AG09319 (cell line): ENCODE data around the gene ELOVL3.

ENCODE experiments used
- DNase-seq: peaks from one replicate; pipeline ENCODE4 v3.0.0-alpha.2; 2010; ENCODE audit warnings: low read depth; ENCODE audit errors: extremely low read depth
- TF ChIP-seq, protein P1 (sequence below): IDR thresholded peaks from 2 replicates; pipeline ENCODE4 v1.5.1; 2011; ENCODE audit warnings: low read depth, mild to moderate bottlenecking, inconsistent platforms, low read length, moderate library complexity

ELOVL3 gene

DNA sequence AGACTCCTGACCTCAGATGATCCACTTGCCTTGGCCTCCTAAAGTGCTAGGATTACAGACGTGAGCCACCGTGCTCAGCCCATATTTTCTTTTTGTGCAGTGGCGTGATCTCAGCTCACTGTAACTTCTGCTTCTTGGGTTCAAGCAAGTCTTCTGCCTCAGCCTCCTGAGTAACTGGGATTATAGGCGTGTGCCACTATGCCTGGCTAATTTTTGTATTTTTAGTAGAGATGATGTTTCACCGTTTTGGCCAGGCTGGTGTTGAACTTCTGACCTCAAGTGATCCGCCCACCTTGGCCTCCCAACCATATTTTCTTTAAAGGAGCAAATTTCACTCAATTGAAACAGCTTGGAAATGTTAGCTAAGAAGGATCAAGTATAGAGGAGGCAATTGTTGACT, 35.7 kb downstream of the ELOVL3 start:
- TF ChIP-seq, protein P1, sequence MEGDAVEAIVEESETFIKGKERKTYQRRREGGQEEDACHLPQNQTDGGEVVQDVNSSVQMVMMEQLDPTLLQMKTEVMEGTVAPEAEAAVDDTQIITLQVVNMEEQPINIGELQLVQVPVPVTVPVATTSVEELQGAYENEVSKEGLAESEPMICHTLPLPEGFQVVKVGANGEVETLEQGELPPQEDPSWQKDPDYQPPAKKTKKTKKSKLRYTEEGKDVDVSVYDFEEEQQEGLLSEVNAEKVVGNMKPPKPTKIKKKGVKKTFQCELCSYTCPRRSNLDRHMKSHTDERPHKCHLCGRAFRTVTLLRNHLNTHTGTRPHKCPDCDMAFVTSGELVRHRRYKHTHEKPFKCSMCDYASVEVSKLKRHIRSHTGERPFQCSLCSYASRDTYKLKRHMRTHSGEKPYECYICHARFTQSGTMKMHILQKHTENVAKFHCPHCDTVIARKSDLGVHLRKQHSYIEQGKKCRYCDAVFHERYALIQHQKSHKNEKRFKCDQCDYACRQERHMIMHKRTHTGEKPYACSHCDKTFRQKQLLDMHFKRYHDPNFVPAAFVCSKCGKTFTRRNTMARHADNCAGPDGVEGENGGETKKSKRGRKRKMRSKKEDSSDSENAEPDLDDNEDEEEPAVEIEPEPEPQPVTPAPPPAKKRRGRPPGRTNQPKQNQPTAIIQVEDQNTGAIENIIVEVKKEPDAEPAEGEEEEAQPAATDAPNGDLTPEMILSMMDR = no peak
- no peak for DNase-seq

DNA sequence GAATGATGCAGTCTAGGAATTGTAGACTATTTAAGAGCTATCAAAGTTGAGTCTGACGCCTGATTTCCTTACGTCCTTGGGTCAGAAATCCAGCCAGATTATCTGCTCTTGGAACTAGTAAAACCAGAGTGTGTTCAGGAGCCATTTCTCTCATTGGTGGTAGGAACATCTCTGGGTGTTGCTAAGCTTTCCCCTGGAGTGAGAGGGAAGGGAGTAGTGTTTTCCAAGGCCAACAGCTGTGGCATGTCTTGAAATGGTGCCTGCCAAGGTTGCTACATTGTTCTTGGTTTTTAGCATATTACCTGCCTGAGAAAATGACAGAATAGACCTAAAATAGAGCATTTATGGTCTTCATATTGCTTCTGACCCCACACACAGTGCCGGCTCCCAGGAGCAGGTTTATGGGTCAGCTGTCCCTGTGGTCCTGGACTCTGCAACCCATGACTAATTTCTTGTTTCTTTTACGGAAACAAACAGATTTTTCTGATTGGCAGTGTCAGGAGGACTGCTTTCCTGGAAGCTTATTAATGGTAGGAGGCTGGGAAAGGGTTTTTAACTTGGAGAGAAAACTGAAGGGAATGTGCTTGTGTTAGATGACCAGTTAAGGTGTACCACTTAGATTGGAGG, 36.8 kb downstream of the ELOVL3 start:
- no peak for DNase-seq
- TF ChIP-seq, protein P1 = no peak

DNA sequence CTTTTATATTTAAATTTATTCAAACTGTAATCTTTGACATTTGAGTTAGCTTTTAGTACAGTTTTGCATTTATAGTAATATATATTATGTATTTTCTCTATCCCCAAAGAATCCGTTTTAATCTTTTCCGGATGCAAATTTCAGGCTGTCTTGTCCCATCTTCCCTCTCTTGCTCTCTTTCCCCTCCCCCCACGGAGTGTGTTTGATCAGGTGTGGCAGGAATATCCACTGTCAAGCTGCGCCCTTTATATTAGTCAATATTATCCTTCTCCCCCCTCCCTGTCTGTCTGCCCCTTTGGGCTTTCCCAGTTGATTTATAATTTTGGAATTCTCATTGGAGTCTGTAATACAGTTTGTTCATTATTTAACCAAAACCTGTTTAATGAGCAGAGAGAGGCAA, 38.3 kb downstream of the ELOVL3 start:
- TF ChIP-seq, protein P1 = no peak
- no peak for DNase-seq

DNA sequence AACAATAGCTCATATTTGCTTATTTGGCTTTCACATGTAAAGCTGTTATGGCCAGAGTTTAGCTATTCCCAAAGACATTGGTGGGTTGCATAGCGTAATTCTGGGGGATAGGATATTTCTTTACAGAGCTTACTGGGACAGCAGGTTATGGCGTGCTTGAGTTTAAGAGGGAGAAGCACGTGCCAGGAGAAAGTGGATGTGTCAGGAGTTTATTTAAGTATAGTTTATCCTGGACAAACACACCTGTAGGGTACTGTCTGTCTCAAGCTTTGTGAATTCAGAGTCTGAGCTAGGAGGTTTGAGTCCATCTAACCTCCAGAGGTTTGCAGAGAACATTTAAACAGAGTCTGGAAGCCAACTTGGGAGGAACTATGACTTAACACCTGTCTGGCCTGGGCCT, 40.6 kb downstream of the ELOVL3 start:
- TF ChIP-seq, protein P1 = no peak
- DNase-seq = no peak

DNA sequence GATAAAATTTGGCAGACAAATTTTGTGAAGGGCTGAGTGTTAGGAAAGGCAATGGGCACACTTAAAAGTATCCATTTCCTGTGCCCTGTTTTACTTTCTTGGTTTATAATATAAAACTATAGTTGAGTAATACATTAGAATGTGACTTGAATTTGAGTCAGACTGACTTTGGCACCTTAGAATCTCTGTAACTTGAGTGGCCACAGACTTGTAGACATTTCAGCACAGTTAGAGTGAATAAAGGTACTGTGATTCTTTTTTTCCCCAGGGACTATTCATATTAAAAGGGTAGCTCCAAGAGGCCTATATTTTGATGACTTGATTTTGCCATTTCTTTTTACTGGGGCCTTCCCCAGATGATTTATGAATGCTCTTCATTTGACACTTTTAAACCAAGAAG, 41.6 kb downstream of the ELOVL3 start:
- no peak for DNase-seq
- TF ChIP-seq, protein P1 = no peak

DNA sequence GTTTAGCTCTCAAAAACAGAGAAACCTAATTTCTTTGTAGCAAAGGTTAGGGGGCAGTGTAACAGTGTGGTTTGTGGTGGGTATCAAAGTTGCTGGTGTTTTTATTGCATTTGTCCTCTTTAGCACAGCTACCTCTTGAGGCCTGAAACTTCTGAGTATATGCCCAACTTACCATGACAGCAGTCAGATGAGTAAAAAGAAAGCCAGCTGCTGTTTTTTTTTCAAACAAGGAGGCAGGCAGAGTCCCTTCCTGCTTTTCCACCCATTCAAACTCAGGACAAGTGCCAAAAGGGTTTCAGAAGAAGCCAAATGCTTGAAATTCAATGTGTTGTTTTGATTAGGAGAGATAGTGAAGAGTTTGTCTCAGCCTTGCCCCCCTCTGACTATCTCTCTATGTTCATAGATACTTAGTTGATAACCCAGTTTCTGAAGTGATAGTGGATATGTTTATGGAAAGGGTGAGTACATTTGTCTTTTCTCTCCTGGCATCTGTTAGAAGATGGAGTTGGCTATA, 42.3 kb downstream of the ELOVL3 start:
- TF ChIP-seq, protein P1 = no peak
- no peak for DNase-seq

DNA sequence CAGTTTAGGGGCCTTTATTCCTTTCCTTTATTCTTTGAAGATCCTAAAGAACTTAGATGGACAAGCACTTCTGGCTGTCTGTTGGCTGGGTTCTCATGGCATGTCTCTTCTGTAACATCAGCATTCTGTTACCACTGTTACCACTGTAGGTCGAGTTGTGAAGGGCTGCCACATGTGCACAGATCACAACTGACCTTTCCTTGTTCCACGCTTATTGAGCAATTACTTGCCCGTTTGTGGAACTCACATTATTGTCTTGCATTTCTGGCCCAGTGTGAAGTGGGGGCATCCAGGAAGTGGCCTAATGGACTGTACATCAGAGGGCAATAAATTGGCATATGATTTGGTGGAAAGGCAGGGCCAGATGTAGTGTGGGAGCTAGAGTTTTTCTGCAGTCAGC, 42.9 kb downstream of the ELOVL3 start:
- no peak for DNase-seq
- TF ChIP-seq, protein P1 = no peak
